Measurements from ENCODE around the gene CACNA1G.

DNA sequence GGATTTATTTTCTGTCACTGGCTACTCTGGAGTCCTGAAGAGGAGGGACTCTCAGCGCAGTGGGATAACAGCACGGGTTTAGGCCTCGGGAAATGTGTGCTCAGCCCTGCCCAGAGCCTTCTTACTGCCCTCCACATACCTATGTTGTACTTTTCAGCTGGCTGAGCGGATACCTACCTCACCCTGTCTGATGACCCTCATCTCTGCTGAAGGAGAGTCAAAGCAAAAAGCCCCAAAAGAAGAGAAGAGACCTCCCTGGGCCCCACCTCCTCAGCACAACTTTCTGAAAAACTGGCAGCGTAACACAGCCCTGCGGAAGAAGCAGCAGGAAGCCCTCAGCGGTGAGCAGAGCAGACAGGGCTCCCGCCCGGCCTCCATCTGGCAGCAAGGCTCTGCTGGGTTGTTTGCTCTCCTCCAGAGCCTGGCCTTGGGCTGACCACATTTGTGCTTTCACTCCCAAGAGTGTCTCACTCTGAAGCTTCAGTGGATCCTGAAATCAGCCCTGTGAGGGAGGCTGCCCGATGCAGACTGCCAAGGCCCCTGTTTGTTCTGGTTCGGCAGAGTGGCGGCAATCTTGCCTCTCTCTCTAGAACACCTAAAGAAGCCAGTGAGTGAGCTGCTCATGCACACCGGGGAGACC is 42.0 kb upstream of the CACNA1G start:
- TF ChIP-seq CTCF (optimal IDR thresholded peaks at IDR 0.05 in 1 of 3, IDR thresholded peaks at IDR 0.05 in 1 of 3, conservative IDR thresholded peaks at IDR 0.05 in 1 of 3; ENCODE audit: extremely low read depth in 1 of 3, insufficient read depth in 2 of 3, low read length in 3 of 3), result no peak
- no peak for TF ChIP-seq EZH2 (IDR thresholded peaks at IDR 0.05; ENCODE audit: low read length)
